ENCODE data around the gene TGFB1I1. TPM values are rescaled to one million over a fixed set of nuclear protein-coding genes. Genes with fewer than 3 reads are reported as not detected.
"Not testable (repeated sequence)": the region's sequence is repeated elsewhere in the genome, so short reads cannot be mapped to it uniquely, and the experiment has no call there.

Gene TGFB1I1
- total RNA-seq, 1 donor from 2014 or later = 1.2 TPM

DNA sequence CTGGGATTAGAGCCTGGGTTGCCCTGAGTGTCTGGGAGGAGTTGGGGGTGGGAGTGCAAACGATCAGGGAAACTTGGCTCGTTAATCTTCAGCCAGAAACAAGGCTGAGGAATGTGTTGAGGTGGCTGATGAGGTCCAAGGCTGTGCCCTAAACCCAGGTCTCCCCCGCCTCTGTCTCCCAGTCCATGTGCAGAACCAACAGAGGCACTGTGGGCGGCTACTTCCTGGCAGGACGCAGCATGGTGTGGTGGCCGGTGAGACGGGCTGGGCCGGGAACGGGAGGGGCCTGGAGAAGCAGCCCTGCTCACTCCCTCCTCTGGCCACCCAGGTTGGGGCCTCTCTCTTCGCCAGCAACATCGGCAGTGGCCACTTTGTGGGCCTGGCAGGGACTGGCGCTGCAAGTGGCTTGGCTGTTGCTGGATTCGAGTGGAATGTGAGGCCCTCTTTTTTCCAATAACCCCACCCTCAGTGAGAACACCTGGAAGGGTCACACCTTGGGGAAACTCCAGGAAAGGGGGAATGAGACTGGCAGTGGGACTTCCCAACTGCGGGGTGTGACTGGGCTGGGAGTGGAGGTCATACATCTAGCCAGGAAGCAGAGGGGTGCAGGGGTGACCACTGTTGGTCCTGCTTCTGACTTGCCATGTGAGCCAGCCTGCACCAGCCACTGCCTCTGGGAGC is 12.7 kb downstream of the TGFB1I1 start:
- DNase-seq (ENCODE audit: low spot score in 2 of 2) (no peak), FAIRE-seq (no peak)

DNA sequence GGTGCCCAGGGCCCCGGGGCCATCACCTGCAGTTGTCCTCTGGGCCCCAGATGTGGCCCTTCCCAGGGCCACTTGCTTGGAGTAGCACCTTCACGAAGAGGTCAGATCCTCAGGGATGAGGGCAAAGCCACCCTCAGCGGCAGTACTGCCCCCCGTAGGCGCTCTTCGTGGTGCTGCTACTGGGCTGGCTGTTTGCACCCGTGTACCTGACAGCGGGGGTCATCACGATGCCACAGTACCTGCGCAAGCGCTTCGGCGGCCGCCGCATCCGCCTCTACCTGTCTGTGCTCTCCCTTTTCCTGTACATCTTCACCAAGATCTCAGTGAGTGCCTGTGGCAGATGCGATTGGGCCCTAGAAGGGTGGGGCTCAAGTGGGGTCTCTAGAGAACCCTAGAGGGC is 13.6 kb downstream of the TGFB1I1 start:
- FAIRE-seq = no peak
- DNase-seq (ENCODE audit: low spot score in 2 of 2) = no peak

DNA sequence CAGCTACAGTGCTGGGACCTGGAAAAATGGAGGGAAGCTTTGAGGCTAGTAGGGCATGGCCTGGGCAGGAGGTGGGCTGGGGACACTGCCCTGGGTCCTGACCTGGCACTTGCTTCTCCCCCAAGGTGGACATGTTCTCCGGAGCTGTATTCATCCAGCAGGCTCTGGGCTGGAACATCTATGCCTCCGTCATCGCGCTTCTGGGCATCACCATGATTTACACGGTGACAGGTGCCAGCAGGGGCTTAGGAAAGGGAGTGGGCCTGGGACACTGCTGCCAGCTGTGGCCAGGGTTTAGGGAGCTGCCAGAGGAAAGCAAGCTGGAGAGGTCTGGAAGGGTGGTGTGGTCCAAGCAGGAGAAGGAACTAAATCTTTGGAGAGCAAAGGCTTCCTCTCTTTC is 14.1 kb downstream of the TGFB1I1 start:
- FAIRE-seq (no peak), DNase-seq (ENCODE audit: low spot score in 2 of 2) (no peak)

DNA sequence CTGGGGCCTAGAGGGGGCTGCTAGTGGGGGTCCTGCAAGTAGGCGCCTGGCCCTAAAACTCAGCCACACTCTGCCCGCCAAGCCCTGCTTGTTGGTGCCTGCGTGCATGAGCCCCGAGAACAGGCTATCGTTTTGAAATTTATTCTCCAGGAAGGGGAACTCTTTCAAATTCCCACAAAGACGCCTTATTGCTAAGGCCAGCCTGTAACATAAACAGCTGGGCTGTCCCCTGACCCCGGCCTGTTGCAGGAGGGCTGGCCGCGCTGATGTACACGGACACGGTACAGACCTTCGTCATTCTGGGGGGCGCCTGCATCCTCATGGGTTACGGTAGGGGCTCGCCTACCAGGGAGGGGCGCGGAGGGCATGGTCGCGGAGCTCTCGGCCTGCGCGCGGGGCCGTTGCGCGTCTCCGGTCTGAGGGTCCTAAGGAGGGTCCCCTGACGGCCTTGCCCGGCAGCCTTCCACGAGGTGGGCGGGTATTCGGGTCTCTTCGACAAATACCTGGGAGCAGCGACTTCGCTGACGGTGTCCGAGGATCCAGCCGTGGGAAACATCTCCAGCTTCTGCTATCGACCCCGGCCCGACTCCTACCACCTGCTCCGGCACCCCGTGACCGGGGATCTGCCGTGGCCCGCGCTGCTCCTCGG is 15.2 kb downstream of the TGFB1I1 start:
- FAIRE-seq (no peak), DNase-seq (ENCODE audit: low spot score in 2 of 2) (no peak)

DNA sequence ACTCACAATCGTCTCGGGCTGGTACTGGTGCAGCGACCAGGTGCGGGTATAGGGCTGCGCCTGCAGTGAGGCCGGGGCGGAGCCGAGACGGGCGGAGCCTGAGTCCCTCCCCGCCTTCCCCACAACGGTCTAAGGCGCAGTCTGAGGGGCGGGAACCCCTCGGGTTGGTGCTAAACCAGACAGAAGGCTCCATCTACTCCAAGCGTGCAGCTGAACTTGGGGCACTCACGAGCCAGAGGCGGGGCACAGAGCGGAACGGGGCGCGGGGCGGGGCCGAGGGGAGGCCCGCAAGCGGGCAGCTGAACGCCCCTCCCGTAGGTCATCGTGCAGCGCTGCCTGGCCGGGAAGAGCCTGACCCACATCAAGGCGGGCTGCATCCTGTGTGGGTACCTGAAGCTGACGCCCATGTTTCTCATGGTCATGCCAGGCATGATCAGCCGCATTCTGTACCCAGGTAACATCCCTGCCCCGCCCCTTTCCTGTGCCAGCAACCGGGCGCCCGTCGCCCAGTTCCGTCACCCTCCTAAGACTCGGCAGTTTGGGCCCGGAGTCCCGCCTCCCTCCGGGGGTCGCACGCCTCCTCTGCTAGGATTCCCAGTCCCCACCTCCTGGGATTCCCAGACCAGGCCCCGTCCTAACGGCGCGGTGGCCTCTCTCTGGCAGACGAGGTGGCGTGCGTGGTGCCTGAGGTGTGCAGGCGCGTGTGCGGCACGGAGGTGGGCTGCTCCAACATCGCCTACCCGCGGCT is 15.9 kb downstream of the TGFB1I1 start:
- DNase-seq (ENCODE audit: low spot score in 2 of 2) (peak; percentile 64 to 70), FAIRE-seq (no peak)

DNA sequence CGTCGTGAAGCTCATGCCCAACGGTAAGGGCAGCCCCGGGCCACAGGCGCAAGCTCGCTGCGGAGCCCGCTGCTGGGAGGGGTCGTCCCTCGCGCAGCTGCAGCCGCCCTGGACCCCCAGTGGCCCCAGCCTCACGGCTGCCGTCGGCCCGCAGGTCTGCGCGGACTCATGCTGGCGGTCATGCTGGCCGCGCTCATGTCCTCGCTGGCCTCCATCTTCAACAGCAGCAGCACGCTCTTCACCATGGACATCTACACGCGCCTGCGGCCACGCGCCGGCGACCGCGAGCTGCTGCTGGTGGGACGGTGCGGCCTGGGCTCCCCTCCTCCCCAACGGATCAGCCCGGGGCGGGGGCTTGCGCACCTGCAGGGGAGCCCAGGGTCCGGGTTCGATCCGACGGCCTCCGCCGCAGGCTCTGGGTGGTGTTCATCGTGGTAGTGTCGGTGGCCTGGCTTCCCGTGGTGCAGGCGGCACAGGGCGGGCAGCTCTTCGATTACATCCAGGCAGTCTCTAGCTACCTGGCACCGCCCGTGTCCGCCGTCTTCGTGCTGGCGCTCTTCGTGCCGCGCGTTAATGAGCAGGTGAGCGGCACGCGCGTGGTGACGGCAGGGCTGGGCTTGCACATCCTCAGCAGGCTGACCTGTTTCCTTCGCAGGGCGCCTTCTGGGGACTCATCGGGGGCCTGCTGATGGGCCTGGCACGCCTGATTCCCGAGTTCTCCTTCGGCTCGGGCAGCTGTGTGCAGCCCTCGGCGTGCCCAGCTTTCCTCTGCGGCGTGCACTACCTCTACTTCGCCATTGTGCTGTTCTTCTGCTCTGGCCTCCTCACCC is 16.7 kb downstream of the TGFB1I1 start:
- DNase-seq (ENCODE audit: low spot score in 2 of 2) (no peak), FAIRE-seq (no peak)

DNA sequence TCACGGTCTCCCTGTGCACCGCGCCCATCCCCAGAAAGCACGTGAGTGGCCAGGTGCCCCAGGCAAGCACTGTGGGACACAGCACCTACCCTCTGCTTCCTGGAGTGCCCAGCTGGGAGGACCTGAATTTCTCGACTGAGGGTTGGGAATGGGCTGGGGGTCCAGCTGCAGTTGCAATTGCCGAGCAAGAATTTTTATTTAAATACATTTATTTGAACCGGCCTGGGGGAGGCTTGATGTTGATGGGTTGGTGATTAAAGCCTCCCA is 17.3 kb downstream of the TGFB1I1 start:
- FAIRE-seq (no peak), DNase-seq (ENCODE audit: low spot score in 2 of 2) (no peak)

DNA sequence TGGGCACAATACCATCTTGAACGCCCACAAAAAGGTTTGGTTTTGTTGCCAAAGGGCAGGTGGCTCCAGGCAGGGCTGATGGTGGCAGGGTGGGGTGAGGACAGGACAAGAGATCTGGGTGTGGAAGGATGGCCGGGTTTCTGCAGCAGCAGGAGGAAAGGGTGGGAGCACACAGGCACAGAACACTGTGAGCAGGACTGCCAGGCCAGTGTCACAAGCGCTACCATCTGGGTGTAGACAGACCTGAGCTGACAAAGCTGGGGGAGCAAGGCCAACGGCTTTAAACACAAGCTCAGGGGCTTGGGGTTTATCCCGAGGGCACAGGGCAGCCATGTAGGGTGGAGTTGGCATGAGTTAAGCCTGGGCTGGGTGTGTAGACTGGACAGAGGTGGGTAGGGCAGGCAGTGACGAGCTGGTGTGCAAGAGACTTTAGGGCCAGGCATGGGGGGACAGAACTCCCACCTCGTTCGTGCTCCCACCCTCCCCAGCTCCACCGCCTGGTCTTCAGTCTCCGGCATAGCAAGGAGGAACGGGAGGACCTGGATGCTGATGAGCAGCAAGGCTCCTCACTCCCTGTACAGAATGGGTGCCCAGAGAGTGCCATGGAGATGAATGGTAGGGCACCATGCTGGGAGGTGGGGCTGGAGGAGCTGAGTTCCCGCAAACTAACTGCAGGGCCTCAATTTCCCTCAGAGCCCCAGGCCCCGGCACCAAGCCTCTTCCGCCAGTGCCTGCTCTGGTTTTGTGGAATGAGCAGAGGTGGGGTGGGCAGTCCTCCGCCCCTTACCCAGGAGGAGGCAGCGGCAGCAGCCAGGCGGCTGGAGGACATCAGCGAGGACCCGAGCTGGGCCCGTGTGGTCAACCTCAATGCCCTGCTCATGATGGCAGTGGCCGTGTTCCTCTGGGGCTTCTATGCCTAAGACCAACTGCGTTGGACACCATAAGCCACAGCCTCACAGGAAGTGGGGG is 17.9 kb downstream of the TGFB1I1 start:
- DNase-seq (ENCODE audit: low spot score in 2 of 2) (no peak), FAIRE-seq (no peak)

DNA sequence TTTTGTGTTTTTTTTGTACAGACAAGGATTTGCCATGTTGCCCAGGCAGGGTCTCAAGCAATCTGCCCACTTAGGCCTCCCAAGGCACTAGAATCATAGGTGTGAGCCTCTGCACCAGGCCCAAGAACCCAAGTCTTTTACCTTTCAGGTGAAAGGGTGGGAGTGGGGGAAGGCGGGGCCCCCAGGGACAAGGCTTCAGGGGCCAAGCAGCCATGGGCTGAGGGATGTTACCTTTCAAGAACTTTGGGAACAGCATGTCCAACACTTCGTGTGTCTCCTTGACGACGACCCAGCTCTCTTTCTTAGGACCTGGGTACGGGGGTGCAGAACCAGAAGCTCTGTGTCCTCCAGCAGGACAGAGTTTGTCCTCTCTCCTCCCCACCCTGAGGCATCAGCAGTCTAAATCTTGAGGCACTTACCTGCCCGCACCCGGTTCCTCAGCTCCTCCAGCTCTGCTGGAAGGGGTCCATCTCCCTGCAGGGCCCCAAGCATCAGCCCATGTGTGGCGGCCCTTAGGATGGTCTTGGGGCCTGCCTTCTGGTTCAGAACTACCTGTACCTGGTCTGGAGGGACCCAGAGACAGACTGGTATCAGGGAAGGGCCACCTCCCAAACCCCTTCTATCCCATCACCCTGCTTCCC is 19.9 kb downstream of the TGFB1I1 start:
- DNase-seq (ENCODE audit: low spot score in 2 of 2) = no peak

DNA sequence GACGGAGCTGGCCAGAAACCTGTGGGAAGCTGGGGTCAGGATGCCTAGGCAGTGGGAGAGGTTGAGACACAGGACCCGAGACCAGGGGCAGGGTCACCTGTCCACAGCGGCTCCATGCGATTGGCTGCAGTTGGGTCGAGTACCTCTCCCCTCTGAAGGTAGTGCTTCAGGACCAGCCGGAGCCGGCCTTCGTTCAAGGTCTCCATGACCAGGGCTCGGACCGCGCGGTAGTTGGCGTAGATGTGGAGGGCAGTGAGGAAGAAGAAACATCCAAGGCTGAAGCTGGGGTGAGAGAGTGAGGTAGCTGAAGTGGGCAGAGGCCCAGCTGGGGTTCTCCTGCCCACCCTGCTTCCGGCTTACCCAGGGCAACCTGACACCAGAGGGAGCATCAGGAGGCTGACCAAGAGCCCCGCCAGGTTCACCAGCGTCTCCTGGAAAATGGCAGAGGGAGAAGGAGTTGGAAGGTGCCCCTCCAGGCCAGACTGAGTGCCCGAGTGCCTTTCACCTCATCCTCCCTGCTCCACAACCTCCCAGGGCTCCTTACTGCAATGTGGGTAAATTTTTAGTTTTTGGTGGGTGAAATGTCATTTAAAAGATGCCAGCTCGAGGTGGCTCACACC is 21.7 kb downstream of the TGFB1I1 start:
- no peak for FAIRE-seq

More for the DNA sequence above, 19.9 kb downstream of the TGFB1I1 start:
- no peak for FAIRE-seq

DNA sequence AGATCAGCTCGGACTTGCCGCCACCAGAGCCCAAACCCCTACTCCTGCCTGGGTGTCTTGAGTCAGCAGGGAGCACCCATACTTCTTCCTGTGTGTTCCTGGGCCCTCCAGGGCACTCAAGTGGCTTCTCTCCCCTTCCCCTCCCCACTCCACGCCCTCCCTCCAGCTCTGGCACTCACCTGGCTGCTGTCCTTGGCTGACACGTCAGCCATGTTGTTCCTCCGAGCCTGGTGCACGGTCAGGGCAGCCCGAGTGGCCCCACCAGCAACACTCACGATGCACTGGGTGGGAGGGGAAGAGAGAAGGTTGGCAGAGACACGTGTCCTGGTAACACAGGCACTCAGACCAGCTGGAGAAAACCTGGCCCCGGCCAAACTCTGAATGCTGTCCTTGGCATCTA is 24.7 kb downstream of the TGFB1I1 start:
- no peak for DNase-seq (ENCODE audit: low spot score in 2 of 2)
- FAIRE-seq = no peak

More for the DNA sequence above, 21.7 kb downstream of the TGFB1I1 start:
- no peak for DNase-seq (ENCODE audit: low spot score in 2 of 2)

DNA sequence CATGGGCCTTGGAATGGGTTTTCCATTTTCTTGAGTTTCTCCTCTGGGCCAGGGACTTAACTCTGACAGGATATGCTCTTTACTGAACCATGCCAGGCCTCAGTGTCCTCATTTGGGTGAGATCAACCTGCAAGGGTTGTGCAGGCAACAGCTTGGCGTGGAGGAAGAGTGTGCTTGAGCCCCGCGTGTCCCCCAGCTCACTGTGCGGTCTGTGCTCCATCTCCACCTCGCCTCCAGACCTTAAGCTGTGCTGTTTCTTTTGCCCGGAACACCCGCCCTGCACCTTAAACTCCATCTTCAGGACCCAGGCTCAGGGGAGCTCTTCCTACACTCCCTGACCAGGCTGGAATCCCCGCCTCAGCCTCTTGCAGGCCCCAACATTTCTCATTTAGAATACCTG is 26.5 kb downstream of the TGFB1I1 start:
- FAIRE-seq (no peak), DNase-seq (ENCODE audit: low spot score in 2 of 2) (no peak)

DNA sequence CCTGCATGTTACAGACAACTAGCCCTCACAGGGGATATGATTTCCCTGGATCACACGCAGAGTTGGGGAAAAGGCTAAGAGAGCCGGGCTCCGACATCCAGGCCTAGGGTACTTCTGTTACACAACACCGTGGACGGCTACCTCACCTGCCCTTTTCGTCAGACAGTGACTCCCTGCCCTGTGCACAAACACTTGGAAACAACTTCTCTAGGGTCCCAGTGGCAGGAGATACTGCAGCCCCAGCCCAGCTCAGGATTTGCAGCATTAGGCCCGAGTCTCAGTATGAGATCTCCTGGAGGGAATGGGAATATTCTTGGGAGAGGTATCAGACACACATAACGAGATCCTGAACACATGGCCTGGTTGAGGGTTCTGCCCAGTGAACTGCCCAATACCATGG is 28.0 kb downstream of the TGFB1I1 start:
- FAIRE-seq = no peak

DNA sequence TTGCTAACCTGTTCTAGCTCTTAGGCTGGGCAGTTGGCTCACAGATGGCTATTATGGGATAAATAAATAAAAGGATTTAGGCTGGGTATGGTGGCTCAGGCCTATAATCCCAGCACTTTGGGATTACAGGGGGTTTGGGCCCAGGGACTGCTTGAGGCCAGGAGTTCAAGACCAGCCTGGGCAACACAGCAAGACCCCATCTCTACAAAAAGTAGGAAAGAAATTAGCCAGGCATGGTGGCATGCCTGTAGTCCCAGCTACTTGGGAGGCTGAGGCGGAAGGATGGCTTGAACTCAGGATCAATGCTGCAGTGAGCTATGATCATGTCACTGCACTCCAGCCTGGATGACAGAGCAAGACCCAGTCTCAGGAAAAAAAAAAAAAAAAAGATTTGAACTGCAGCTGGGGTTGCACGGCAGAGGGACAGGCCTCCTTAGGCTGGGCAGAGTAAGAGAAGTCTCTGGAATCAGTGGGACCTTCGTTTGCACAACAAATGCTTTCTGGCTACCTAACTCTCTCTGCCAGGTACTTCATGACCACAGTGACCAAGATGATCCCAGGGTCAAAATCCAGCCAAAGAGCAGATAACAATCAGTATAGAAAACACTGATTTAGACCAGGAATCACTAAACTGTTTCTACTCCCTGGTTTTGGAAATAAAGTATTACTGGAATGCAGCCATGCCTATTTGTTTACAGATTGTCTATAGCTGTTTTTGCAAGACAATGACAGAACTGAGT is 29.4 kb downstream of the TGFB1I1 start:
- DNase-seq (ENCODE audit: low spot score in 2 of 2) (no peak), FAIRE-seq (no peak)

More for the DNA sequence above, 28.0 kb downstream of the TGFB1I1 start:
- no peak for DNase-seq (ENCODE audit: low spot score in 2 of 2)

DNA sequence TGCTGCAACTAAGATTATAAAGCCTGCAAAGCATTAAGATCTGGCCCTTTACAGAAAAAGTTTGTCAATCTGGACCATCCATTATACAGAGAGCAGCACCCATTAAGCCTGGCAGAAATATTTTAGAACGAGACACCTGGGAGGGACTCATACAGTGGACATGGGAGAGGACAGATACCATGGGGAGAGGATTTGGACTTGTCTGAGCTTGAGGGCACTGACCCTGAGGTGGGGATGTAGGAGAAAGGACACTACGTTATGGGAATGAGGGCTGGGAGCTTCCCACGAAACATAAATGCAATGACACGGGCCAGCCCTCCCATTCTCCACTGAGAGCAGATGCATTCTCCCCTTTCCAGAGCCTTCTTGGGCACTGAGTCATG is 30.0 kb downstream of the TGFB1I1 start:
- no peak for DNase-seq (ENCODE audit: low spot score in 2 of 2)
- FAIRE-seq = no peak

DNA sequence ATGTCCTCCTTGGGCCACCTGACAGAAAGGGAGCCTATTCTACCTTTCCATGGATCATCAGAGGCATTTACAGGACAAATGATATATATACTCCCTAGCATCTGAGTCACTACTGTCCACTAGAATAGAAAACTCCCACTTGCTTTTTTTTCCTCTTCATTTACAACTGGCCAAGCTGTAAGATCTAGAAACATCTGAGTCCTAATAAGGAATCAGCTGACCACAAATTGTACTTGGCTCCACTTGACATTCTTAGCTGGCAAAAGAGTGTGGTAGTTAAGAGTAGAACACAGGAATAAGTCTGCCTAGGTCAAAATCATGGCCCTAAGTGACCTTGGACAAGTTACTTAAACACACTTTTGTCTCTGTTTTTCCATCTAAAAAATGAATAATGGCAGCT is 31.0 kb downstream of the TGFB1I1 start:
- DNase-seq (ENCODE audit: low spot score in 2 of 2) (no peak), FAIRE-seq (no peak)

DNA sequence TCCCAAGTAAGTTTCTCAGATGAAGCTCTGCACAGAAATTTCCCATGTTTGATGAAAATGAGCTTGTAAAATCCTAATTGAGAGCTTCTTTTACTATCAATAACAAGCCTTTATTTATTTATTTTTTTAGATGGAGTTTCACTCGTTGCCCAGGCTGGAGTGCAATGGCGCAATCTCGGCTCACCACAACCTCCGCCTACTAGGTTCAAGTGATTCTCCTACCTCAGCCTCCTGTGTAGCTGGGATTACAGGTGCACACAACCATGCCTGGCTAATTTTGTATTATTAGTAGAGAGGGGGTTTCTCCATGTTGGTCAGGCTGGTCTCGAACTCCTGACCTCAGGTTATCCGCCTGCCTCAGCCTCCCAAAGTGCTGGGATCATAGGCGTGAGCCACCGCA is 31.6 kb downstream of the TGFB1I1 start:
- FAIRE-seq; DNase-seq (ENCODE audit: low spot score in 2 of 2): not testable (repeated sequence)

DNA sequence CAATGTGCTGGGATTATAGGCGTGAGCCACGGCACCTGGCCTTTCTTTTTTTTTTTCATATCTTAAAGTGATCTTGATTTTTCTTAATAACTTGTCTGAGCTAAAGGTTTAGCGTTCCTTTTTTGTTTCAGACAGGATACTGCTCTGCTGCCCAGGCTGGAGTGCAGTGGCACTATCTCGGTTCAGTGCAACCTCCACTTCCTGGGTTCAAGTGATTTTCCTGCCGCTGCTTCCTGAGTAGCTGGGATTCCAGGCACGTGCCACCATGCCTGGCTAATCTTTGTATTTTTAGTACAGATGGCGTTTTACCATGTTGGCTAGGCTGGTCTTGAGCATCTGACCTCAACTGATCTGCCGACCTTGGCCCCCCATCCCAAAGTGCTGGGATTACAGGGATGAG is 32.2 kb downstream of the TGFB1I1 start:
- DNase-seq (ENCODE audit: low spot score in 2 of 2) (no peak), FAIRE-seq (no peak)

All from frontal cortex (tissue), 4 donors.